ENCODE results near the gene SCYGR4.

Gene SCYGR4, protein sequence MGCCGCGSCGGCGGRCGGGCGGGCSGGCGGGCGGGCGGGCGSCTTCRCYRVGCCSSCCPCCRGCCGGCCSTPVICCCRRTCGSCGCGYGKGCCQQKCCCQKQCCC

DNA sequence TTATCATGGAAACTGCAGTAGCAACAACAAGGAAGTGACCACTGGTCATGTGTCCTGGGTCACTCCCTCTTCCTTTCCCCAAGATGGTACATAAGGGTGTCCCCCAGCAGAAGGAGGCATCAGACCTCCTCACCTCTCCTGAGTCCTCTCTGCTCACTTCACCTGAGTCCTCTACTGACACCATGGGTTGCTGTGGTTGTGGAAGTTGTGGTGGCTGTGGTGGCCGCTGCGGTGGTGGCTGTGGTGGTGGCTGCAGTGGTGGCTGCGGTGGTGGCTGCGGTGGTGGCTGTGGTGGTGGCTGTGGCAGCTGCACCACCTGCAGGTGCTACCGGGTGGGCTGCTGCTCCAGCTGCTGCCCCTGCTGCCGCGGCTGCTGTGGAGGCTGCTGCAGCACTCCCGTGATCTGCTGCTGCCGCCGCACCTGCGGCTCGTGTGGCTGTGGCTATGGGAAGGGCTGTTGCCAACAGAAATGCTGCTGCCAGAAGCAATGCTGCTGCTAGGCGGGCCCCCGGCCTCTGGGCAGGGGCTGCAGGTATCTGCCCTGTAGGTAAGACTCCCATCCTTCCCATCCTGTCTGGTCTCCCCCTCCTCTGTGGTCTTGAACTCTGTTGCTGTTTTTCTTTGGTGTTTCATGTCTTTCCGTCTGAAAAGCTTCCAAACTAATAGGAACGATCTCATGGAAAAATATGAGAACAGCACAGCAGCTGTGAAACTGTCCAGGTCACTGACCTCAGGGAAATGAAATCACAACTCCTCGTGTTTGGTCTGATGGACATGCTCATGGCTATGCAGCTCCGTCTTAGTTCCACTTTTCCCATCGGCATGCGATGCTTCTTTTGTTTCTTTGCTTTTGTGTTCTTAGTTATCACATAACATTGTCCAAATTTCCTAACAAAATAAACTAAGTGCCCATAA lies at the start of gene SCYGR4:
Gene SCYGR4, plus strand, starts transcription at position 183 of the 915 bp plus-strand sequence. Its CDS starts 0 bp downstream, at position 183.
- DNase-seq (ENCODE audit: low spot score), result no peak
- Histone ChIP-seq H3K27ac (no peak within 1 kb of the TSS), H3K4me3 (no peak within 1 kb of the TSS)
- TF ChIP-seq, protein P1, sequence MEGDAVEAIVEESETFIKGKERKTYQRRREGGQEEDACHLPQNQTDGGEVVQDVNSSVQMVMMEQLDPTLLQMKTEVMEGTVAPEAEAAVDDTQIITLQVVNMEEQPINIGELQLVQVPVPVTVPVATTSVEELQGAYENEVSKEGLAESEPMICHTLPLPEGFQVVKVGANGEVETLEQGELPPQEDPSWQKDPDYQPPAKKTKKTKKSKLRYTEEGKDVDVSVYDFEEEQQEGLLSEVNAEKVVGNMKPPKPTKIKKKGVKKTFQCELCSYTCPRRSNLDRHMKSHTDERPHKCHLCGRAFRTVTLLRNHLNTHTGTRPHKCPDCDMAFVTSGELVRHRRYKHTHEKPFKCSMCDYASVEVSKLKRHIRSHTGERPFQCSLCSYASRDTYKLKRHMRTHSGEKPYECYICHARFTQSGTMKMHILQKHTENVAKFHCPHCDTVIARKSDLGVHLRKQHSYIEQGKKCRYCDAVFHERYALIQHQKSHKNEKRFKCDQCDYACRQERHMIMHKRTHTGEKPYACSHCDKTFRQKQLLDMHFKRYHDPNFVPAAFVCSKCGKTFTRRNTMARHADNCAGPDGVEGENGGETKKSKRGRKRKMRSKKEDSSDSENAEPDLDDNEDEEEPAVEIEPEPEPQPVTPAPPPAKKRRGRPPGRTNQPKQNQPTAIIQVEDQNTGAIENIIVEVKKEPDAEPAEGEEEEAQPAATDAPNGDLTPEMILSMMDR (IDR thresholded peaks at IDR 0.05), result no peak

DNA sequence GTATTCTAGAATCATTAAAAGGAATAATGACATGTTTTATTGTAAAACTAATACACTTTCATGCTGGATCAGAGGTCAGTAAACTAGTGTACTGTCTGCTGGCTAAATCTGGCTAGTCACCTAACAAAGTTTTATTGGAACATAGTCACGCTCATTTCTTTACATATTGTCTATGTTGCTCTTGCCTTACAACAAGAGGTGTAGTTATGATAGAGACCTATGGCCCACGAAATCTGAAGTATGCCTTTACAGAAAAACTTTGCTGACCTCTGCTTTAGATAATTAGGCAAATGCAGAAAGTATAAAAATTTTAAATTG lies 48.5 kb upstream of the SCYGR4 start:
- Histone ChIP-seq H3K27ac (no peak overlapping the region), H3K4me3 (no peak overlapping the region)
- TF ChIP-seq, protein P1 (IDR thresholded peaks at IDR 0.05), result no peak
- DNase-seq (ENCODE audit: low spot score), result no peak

DNA sequence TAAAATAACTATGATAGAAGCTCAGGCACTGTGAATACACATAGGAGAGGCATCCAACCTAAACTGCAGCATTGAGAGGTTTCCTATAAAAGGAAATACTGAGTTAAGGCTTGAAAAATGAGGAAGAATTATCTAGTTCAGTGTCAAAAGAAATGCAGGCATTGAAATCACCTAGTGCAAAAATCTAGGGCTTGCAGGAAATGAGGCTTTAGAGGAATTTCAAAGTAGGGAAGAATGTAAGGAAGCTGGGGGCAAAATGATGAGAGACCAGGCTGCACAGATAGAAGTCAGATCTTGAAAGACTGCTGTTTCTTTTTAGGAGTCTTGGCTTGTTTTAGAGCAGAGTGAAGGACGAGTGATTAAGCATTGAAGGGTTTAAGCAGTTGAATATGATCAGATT lies 46.7 kb upstream of the SCYGR4 start:
- Histone ChIP-seq H3K4me3 (no peak overlapping the region), H3K27ac (no peak overlapping the region)
- no peak for DNase-seq (ENCODE audit: low spot score)
- TF ChIP-seq, protein P1 (IDR thresholded peaks at IDR 0.05), result no peak

DNA sequence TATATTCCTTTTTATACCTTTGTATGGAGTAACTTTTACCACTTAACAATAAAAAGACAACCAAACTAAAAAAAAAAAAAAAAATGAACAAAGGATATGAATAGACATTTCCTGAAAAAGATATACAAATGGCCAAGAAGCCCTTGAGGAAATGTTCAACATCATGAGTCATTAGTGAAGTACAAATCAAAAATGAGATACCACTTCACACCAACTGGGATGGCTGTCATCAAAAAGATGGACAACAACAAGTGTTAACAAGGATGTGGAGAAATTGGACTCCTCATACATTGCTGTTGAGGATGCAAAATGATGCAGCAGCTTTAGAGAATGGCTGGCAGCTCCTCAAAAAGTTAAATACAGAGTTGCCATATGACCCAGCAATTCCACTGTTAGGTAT lies 41.2 kb upstream of the SCYGR4 start:
- Histone ChIP-seq H3K27ac (no peak overlapping the region), H3K4me3 (no peak overlapping the region)
- TF ChIP-seq, protein P1 (IDR thresholded peaks at IDR 0.05), result no peak
- no peak for DNase-seq (ENCODE audit: low spot score)

DNA sequence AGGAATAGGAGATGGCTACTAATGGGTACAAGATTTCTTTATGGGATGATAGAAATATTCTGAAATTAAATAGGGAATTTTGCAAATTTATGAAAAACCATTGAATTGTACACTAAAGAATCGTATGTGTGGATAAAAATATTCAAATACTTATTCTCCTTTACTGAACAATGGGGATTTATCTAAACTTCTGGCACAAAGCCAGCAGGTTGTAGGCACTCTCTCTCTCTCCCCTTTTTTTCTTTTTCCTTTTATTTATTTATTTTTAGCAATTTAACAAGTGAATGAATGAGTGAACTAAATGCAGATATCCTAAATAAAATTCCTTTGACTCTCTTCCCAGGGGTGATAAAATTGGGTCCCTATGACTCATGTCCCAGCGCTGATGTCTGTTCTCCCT lies 40.5 kb upstream of the SCYGR4 start:
- DNase-seq (ENCODE audit: low spot score), result no peak
- Histone ChIP-seq H3K4me3 (no peak overlapping the region), H3K27ac (no peak overlapping the region)
- TF ChIP-seq, protein P1 (IDR thresholded peaks at IDR 0.05), result no peak

DNA sequence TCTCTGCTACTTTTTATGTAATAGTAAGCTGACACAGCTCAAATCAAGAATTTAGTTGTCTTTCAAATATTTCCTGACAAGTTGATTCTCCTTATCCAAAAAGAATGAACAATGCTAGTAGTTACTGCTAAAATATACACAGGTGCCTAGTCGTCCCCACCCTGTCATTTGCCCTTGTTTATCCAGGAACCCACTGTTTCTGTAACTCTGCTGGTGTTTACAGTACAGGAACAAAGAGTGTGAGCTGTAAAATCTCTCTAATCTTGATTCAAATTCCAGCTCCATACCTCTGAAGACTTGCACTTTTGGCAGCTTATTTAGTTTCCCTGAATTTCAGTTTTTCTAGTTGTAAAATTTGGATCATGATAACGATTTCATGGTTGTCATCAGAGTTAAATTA lies 39.7 kb upstream of the SCYGR4 start:
- TF ChIP-seq, protein P1 (IDR thresholded peaks at IDR 0.05), result no peak
- no peak for DNase-seq (ENCODE audit: low spot score)

DNA sequence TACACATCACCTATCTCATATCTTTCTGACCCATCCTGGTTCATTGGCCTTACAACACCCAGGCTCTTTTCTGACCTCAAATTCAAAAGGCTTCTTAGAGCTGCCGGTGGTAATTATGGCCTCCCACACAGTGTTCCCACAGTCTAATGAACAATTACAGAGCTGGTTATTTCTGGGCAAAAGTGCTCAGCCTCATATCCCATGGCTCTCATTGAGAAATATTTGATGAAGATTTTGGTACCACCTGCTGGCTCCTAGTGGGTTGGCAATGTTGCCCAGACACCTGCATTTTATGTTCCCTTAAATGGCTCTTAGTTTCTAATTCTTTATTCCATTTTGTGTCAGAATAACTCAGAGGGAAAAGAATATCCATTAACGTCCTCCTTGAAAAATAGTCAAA lies 38.7 kb upstream of the SCYGR4 start:
- no peak for DNase-seq (ENCODE audit: low spot score)
- Histone ChIP-seq H3K27ac (no peak overlapping the region), H3K4me3 (no peak overlapping the region)
- TF ChIP-seq, protein P1 (IDR thresholded peaks at IDR 0.05), result no peak

More for the DNA sequence above, 39.7 kb upstream of the SCYGR4 start:
- no peak overlapping the region for H3K4me3 ChIP-seq
- no peak overlapping the region for H3K27ac ChIP-seq

Measured in coronary artery (tissue), 2 donors.